ENCODE results near the gene CEMP1. TPM values are rescaled to one million over a fixed set of nuclear protein-coding genes. Genes with fewer than 3 reads are reported as not detected.
A peak's percentile ranks its signal among the peaks of the same experiment; 100 is the strongest.

The CEMP1 gene
- total RNA-seq, 1 donor from 2014 or later, result 1.4 TPM

DNA sequence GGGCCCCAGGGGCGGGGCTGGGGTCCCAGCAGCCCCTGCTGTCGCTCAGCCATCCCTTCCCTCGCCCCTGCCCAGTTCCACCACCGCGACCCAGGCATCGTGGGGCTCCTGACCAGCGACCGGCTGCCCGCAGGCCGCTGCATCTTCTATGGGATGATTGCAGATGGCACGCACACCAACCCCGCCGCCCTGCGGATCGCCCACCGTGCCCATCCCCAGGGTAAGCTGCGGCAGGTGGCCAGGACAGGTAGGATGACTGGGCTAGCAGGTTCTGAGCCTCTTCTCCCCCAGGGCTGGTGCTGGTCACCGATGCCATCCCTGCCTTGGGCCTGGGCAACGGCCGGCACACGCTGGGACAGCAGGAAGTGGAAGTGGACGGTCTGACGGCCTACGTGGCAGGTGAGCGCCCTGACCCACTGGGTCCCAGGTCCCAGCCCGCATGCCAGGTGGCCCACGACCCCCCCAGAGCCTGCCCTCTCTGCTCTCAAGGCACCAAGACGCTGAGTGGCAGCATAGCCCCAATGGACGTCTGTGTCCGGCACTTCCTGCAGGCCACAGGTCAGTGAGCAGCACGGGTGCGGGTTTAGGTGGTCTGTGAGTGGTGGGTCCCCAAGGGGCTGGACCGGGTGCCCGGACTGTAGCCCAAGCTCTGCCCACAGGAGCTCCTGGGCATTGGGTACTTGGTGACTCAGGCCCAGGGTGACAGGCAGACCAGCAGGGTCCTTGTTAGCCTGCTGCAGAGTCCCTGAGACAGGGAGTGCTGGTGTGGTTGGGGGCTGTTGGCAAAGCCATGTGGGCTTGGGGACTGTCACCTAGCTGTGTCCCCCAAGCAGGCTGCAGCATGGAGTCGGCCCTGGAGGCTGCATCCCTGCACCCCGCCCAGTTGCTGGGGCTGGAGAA lies 2.8 kb downstream of the CEMP1 start:
- Histone ChIP-seq H3K4me3 (no peak overlapping the region), H3K27ac (no peak overlapping the region), H3K4me1 (peaks cover 16% of the 10 kb centered on the region), H3K36me3 (peaks cover 65% of the 10 kb centered on the region), H3K27me3 (ENCODE audit: low read depth) (no peaks in the 10 kb centered on the region), H3K9me3 (no peaks in the 10 kb centered on the region)
- TF ChIP-seq, protein P1, sequence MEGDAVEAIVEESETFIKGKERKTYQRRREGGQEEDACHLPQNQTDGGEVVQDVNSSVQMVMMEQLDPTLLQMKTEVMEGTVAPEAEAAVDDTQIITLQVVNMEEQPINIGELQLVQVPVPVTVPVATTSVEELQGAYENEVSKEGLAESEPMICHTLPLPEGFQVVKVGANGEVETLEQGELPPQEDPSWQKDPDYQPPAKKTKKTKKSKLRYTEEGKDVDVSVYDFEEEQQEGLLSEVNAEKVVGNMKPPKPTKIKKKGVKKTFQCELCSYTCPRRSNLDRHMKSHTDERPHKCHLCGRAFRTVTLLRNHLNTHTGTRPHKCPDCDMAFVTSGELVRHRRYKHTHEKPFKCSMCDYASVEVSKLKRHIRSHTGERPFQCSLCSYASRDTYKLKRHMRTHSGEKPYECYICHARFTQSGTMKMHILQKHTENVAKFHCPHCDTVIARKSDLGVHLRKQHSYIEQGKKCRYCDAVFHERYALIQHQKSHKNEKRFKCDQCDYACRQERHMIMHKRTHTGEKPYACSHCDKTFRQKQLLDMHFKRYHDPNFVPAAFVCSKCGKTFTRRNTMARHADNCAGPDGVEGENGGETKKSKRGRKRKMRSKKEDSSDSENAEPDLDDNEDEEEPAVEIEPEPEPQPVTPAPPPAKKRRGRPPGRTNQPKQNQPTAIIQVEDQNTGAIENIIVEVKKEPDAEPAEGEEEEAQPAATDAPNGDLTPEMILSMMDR (IDR thresholded peaks at IDR 0.05), result no peak
- DNase-seq (peak; percentile 48), ATAC-seq (no peak)
- intact Hi-C loops (cut with DNase I), result no loop called here

DNA sequence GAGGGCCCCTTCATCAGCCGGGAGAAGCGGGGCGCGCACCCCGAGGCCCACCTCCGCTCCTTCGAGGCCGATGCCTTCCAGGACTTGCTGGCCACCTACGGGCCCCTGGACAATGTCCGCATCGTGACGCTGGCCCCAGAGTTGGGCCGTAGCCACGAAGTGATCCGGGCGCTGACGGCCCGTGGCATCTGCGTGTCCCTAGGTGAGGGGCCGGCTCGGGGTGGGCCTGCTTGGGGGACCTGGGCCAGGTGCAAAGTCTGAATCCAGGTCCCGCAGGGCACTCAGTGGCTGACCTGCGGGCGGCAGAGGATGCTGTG lies 3.5 kb downstream of the CEMP1 start:
- DNase-seq (peak; percentile 45), ATAC-seq (no peak)
- Histone ChIP-seq H3K27ac (no peak overlapping the region), H3K4me3 (no peak overlapping the region), H3K27me3 (ENCODE audit: low read depth) (no peaks in the 10 kb centered on the region), H3K9me3 (no peaks in the 10 kb centered on the region), H3K4me1 (peaks cover 16% of the 10 kb centered on the region), H3K36me3 (peaks cover 71% of the 10 kb centered on the region)
- intact Hi-C loops (cut with DNase I), result no loop called here
- TF ChIP-seq, protein P1 (IDR thresholded peaks at IDR 0.05), result no peak

DNA sequence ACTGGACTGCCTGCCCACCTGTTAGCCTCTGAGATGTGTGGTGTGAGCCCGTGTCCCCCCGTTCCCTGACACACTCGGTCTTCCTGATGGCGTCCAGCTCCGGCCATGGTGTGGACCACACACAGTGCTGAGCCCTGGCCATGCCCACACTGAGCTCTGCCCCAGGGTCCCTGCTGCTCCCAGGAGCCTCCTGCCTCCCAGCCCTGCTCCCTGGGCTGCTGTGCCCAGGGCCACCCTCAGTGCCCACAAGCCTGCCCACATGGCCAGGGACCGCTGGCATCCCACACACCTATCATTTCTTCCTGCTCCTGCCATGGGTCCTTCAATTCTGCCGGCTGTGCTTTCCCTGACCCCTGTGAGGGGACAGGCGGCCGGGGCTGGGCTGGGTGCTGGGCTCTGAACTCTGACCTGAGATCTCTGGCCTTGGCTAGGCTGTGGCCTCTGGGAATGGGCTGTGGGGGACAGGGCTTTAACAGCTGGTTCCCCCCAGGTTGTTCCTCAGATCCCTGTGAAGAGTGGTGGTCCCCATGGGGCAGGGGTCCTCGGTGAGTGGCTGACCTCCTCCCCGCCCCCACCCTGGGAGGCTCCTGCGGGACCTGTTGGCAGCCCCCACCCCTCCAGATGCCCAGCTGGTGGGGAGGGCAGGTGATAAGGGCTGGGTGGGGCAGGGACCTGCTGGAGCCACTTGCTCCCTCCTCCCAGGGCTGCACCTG lies 4.0 kb downstream of the CEMP1 start:
- intact Hi-C loops (cut with DNase I), result no loop called here
- Histone ChIP-seq H3K27ac (peak overlapping the region; percentile 46), H3K4me3 (no peak overlapping the region), H3K27me3 (ENCODE audit: low read depth) (no peaks in the 10 kb centered on the region), H3K9me3 (no peaks in the 10 kb centered on the region), H3K4me1 (peaks cover 16% of the 10 kb centered on the region), H3K36me3 (peaks cover 75% of the 10 kb centered on the region)
- ATAC-seq (no peak), DNase-seq (peak; percentile 46)
- TF ChIP-seq, protein P1 (IDR thresholded peaks at IDR 0.05), result no peak

DNA sequence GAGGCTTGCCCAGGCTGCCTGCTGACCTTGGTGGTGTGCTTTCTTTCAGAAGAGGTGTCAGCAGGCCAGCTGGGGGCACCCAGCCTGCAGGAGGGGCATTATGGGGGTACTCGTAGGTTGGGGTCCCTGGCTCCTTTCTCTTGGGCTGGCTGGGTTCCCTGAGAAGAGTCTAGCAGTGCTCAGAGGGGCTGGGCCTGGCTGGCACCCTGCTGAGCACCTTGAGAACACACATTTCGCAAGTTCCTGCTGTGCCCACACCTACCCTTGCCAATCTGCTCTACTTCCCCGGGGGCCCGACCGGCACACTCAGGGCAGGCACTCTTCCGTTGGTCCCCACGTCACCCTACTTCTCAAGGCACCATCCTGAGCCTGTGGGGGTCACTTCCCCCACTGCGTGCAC lies 5.1 kb downstream of the CEMP1 start:
- H3K9me3 ChIP-seq, result no peaks in the 10 kb centered on the region
- H3K4me1 ChIP-seq, result peaks cover 15% of the 10 kb centered on the region
- intact Hi-C loops (cut with DNase I), result no loop called here
- ATAC-seq, result peak; percentile 59 to 78
- no peak overlapping the region for H3K4me3 ChIP-seq
- TF ChIP-seq, protein P1 (IDR thresholded peaks at IDR 0.05), result no peak
- no peaks in the 10 kb centered on the region for H3K27me3 ChIP-seq (ENCODE audit: low read depth)
- H3K36me3 ChIP-seq, result peaks cover 82% of the 10 kb centered on the region
- peak; percentile 73 for DNase-seq
- peak overlapping the region; percentile 46 for H3K27ac ChIP-seq

DNA sequence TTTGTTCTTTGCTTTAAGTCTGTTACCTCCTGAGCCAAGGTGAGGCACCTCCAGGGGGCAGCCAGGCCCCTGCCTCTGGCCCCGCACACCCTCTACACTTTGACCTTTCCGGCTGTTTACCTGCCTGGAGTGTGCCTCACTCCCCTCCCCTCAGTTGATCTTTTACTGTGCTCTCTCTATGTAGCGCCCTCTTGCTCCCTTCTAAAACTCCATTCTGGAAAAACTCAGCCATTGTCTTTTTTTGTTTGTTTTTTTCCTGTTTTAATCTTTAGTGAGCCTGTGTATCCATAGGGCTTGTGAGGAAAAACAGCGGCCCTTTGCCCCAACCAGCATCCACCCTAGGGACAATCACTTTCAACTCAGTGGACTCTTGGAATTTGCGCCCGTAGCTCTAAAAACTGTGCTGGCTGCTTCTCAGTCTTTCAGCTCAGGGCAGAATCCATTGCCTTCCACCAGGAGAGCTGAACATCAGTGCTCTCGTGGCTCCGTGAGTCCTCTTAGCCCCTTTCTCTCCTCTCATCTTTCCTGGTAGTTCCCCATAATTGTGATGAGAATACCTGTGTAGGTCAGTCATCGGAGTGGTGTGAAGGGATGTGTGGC lies 6.8 kb downstream of the CEMP1 start:
- Histone ChIP-seq H3K27me3 (ENCODE audit: low read depth) (no peaks in the 10 kb centered on the region), H3K36me3 (peaks cover 79% of the 10 kb centered on the region), H3K9me3 (no peaks in the 10 kb centered on the region), H3K27ac (no peak overlapping the region), H3K4me1 (peaks cover 23% of the 10 kb centered on the region), H3K4me3 (no peak overlapping the region)
- DNase-seq, result no peak
- TF ChIP-seq, protein P1 (IDR thresholded peaks at IDR 0.05), result no peak
- ATAC-seq, result no peak
- intact Hi-C loops (cut with DNase I), result no loop called here
